HG02870 (cell line): ENCODE measurements around the gene DISC1.
"Not testable (repeated sequence)": the region's sequence is repeated elsewhere in the genome, so short reads cannot be mapped to it uniquely, and the experiment has no call there.

Experiments
- ATAC-seq: cut with Tn5 transposase; IDR thresholded peaks from one replicate; pipeline ENCODE4 v1.9.1; 2021; ENCODE audit warnings: mild to moderate bottlenecking, moderate library complexity; ENCODE audit not compliant: unreplicated experiment

Gene DISC1

GRCh38 chr1:231871878-231872277 lies 245.3 kb downstream of the DISC1 start:
- no peak for ATAC-seq

- ATAC-seq, result no peak
These were observed 245.9 kb downstream of the DISC1 start for GRCh38 chr1:231872461-231872910.

GRCh38 chr1:231878737-231879136 lies 252.1 kb downstream of the DISC1 start:
- ATAC-seq, result no peak

GRCh38 chr1:231879296-231879695 lies 252.7 kb downstream of the DISC1 start:
- no peak for ATAC-seq

- ATAC-seq, result no peak
These were observed 255.7 kb downstream of the DISC1 start for GRCh38 chr1:231882333-231882732.

- ATAC-seq, result no peak
These were observed 256.2 kb downstream of the DISC1 start for GRCh38 chr1:231882790-231883189.

GRCh38 chr1:231883382-231883781 lies 256.8 kb downstream of the DISC1 start:
- no peak for ATAC-seq

GRCh38 chr1:231885209-231885854 lies 258.7 kb downstream of the DISC1 start:
- ATAC-seq, result no peak

- ATAC-seq, result no peak
These were observed 260.6 kb downstream of the DISC1 start for GRCh38 chr1:231887166-231887565.

- ATAC-seq, result no peak
These were observed 261.3 kb downstream of the DISC1 start for GRCh38 chr1:231887866-231888265.

- no peak for ATAC-seq
These were observed 264.2 kb downstream of the DISC1 start for GRCh38 chr1:231890791-231891190.

- ATAC-seq, result no peak
These were observed 267.0 kb downstream of the DISC1 start for GRCh38 chr1:231893400-231894102.

GRCh38 chr1:231896806-231897205 lies 270.2 kb downstream of the DISC1 start:
- ATAC-seq, result no peak

GRCh38 chr1:231899046-231899445 lies 272.5 kb downstream of the DISC1 start:
- no peak for ATAC-seq

- no peak for ATAC-seq
These were observed 273.3 kb downstream of the DISC1 start for GRCh38 chr1:231899713-231900435.

GRCh38 chr1:231903586-231904081 lies 277.0 kb downstream of the DISC1 start:
- no peak for ATAC-seq

- ATAC-seq, result not testable (repeated sequence)
These were observed 280.7 kb downstream of the DISC1 start for GRCh38 chr1:231907310-231907709.

GRCh38 chr1:231913493-231913892 lies 286.9 kb downstream of the DISC1 start:
- ATAC-seq, result no peak

GRCh38 chr1:231918239-231919015 lies 291.8 kb downstream of the DISC1 start:
- no peak for ATAC-seq

GRCh38 chr1:231919239-231919885 lies 292.8 kb downstream of the DISC1 start:
- no peak for ATAC-seq
